ENCODE results near the gene RTN4R.

Gene RTN4R

DNA sequence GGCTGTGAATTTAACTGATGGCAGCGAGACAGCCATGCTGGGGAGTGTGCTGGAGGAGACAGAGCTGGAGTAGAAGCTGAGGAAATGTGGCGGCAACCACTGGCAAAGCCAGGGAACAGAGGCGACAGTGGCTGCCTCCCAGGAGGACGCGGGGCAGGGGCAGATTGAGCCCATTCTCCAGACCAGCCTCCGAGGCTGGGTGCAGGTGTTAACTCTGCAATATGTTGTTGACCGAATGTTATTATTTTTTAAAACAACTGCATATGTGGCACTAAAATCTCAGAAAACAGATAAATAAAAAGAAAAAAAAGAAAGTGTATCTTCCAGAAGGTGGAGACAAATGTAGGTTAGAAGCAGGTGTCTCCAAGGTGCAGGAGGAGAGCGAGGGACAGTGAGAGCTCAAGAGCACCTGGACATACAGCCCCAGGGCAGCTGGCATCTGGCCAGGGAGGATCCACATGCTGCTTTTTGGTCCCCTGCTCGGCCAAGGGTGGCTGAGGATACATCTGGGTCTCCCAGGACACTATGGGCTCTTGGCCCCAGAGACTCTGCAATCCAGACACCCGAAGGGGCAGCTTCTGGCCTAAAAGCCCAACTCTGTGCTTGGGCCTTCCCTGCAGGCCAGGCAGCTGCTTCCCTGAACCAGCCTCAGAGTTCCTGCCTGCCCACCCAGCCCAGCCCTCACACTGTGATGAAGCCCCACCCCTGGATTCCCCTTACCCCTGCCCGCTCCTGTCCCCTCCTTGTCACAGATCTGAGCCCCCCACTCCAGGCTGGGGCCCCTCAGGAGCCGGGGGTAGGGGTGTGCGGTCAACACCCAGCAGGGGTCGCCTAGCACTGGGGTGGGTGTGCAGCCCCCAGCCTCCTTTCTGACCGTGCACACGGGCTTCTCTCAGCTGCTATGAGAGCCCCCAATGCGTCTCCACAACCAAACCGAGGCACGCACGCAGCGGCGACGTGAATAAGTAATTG, 12.9 kb downstream of the RTN4R start:
- DNase-seq, result no peak

DNA sequence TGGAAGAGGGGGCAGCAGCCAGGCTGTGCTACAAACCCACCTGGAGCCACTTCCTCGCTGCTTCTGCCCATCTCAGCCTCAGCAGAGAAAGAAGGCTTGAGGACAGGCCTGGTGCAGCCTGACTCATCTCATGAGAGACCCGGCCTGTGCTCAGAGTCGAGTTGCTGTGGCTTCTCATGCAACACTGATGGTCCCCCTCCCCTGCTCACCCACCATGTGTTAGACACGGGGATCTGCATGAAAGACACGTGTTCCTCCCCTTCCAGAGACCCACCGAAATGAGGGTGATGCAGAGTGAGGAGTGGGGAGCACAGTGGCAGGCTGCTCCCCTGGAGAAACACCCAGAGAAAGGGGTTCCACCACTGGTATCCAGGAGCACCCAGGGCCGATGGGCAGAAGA, 15.0 kb downstream of the RTN4R start:
- DNase-seq, result no peak

DNA sequence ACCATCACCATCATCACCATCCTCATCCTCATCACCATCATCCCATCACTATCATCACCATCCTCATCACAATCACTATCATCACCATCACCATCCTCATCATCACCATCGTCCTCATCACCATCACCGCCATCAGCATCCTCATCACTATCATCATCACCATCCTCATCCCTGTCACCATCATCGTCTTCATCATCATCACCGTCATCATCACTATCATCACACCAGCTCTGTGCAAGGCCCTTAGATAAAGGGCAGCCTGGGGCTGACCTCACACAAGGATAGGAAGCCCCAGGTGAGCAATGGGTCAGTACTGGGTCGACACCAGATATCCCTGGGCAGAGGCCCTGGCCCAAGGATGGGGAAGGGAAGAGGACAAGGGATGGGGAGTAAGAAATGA, 16.1 kb downstream of the RTN4R start:
- DNase-seq, result no peak

DNA sequence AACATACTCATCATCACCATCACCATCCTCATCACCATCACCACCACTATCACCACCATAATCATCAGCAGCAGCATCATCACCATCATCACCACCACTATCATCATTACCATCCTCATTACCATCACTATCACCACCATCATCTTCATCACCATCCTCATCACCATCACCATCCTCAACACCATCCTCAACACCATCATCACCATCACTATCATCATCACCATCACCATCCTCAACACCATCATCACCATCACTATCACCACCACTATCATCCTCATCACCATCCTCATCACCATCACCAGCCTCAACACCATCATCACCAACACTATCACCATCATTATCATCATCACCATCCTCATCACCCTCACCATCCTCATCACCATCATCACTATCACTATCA, 16.6 kb downstream of the RTN4R start:
- DNase-seq, result no peak

DNA sequence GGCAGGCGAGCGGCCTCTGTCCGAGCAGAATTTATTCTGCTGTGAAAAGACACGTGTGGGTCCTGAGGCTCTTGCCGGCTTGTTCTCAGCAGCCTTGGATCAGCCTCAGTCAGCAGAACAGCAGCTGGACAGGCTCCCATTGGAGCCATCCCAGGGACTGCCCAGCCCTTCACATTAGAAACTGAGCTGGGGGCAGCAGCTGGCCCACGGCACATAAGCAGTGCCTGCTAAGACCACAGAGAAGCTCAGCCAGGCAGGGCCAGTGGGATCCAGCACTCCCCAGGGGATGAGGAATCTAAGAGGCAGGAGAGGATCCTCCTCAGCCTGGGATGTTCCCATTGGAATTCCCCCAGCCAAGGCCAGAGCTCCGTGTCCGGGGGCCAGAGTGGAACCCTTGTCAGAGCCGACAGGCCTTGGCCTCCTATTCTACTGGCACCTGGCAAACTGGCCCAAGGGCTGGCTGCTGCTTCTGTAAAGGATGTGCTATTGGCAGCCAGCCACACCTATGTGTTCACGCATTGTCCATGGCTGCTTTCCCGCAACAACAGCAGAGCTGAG, 18.2 kb downstream of the RTN4R start:
- DNase-seq, result peak; percentile 50

DNA sequence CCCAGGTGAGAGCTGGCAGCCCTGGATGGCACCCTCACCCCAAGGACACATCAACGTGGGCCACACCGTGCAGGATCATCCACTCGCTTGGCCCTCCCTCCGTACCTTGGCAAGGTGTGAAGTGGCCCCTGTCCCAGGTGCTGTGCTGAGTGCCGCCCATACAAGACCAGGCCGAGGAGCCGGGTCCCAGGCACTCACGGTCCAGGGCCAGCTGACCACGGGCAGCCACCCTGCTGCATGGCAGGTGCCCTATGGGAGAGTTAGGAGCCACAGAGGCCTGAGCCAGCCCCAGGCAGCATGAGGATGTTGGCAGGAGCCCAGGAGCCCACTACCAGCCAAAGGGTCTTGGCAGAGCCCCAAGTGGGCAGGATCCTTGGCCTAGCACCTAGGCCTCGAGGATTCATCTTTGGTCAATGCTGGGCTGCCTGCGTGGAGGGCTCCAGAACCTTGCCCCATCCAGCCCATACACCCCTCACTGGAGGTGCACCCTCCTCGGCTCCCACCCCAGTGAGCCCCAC, 19.6 kb downstream of the RTN4R start:
- peak; percentile 48 for DNase-seq

DNA sequence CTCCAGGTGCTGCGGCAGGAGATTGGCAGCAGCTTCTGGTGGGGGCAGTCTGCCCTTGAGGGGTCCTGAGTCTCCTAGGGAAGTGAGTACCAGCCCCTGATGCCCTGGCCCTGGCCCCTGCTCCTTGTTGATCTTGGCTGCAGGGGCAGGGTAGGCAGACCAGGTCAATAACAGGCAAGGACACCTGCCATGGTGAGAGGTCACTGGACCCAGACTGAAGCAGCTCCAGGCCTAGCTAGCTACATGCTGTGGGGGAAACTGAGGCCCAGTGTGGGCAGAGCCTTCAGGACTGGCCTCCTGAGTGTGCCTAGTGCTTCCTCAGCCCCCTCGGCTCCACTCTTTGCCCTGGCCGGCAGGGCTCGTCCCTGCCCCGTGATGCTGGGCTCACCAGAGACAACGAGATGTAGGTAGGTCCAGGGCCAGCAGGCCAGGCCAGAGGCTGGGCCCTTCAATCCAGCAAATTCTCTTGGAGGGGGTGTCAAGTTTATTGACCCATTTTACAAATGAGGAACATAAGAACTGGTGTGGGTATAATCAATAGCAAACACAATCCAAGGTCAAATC, 20.4 kb downstream of the RTN4R start:
- no peak for DNase-seq

DNA sequence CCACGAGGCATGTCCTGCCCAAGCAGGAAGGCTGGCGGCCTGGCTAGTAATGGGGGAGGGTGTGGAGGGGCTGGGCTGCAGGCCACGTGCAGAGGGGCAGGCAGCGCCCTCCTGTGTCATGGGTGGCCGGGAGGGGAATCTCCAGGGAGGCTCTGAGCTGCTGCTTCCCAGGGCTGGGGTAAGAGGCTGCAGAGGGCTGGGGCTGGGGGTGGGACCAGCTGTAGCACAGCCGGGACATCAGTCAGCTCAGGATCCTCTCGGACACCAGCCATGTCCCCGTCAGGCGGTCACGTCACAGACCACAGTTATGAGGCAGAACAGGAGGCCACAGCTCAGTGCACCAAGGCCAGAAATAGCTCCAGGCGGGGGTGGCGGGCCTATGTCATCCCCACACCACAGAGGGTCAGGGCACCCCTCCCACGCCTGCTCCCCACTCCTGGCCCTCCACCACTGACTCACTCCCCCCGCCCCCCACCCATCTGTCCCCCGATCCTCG, 21.1 kb downstream of the RTN4R start:
- no peak for DNase-seq

DNA sequence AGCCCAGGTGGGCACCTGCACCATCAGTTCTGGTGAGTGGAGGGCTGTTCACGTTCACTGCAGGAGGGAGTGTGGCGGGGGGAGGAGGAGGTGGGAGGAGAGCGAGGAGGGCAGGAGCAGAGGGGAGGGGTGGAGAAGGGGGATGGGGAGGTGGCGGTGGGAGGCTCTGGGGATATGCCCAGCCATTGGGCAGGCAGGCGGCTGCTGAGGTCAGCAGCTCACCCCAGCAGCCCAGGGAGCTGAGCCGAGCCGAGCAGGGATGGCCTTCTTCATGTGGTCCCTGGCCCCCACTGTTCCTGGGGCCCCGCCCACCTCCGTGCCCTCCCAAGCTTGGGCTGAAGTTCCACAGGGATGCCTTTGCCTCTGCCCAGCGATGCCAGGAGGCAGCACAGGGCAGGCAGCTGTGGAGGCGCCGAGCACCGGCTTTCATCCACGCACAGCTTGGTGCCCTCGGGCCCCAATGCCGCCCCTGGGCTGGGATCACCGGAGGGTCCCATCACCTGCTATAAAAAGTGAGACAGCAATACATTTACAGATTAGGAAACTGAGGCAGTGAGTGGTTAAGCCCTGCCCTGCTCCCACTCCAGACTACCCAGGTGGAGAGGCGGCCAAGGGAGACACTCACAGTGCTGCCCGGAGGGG, 21.6 kb downstream of the RTN4R start:
- no peak for DNase-seq

DNA sequence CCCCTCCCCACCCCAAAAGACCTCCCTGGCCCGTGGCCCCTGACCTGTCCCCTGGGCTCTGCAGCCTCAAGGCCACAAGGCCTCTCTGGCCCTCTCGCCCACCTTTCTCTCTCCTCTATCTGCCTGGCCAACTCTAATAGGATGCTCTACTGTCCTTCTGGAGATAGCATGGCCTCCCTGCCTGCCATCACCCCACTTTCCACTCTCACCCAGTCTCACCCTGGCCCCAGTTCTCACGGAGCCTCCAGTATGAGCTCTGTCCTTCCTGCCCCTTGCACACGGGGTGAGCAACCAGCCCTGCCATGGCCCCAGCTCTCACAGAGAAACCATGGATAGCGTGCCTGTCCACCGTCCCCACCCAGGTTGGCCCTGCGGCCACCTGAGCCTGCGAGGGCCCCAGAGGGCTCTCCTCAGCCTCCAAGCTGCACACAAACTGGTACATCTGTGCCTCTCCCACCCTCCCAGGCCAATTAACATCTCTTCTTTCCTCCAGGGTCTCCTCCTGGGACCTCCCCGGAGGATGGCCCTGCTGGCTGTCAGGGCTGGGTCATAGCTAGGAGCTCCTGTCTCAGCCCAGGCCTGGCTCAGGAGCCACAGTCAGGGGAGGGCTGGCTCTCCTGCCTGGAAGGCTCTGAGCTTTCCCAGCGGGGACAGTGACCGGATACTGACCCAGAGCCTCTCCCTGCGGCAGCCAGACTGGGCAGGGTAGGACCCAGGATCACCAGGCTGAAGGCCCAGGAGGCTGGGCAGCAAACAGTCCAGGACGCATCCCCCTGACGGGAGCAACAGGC, 22.3 kb downstream of the RTN4R start:
- DNase-seq, result no peak

DNA sequence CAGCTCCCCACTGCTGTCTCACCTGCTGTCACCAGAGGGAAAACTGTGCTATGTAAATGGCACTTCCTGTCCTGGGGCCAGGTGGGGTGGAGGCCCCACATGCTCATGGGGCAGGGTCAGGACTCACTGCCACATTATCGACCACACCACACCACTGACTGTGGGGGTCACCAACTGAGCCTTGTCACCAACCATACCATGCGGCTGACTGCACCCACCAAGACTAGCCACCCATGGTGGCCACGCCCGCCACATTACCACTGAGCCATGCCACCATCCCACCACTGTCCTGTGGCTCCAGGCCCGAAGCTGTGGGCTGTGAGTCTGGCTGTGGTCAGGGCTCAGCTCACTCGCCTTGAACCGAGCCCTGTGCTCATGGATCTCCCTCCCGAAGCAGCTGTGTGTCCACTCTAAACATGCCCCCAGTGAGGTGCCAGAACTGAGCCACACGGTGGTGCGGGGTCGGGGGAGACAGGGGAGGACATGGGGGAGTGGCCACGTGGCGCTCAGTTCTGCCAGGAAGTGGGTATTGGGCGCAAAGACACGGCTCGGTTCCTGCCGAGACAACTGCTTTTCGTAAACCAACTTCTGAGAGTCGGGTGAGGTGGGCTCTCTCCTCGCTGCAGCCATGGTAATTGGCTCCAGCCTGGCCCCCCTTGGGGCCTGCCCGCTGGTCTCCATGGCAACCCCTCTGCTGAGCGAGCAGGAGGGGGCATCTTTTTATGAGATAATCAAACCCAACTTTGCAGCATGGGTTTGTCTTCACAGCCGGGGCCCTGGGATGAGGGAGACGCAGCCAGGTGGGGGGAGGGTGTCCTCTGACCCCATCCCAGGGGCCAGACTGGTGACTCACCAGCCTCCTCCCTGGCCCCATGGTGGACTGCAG, 23.2 kb downstream of the RTN4R start:
- no peak for DNase-seq

DNA sequence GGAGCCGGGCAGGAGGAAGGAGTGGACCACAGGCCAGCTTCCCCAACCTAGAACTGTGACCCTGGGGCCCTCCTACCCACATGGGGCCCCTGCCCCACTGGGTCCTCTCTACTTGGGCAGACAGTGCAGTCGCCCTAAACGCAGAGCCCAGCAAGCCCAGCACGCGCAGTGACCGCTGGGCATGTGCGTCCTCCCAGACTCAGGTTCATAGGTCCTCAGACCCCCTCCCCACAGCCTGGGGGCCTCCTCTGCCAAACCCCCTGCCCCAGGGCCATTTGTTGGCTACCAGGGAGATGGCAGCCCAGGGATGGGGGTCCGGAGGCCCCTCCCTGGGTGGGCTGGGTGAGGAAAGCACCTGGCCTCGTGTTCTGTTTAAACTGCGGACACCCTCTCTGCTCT, 23.9 kb downstream of the RTN4R start:
- DNase-seq, result no peak

DNA sequence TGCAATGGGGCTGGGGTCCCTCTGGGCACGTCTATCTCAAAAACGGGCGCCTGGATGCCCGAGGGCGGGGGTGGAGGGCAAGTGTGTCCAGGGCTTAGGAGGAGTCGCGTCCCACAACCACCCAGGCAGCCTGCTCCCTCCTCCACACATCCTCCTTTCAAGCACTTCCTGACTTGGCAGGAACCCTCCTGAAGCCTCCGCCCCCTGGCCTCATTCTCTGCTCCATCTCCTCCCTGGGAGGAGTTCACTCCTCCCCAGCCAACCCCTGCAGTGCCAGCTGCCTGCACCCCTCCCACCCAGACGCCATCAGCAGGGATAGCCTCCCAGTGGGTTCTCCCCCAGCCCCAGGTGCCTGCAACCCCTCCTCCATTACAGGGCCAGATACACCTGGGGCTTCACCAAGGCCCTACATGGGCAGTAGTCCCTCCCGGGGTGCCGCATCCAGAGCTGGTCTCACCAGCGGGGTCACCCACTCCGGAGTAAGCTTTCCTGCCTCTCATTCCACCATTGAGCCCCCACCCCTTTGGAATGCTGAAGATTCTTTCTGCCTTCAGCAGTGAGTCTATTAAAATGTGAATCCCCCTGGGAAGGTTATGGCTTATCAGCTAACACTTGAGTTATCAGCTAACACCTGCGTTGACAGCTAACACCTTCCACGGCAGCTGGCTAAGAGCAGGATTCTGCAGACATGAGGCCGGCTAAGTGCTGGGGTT, 24.4 kb downstream of the RTN4R start:
- DNase-seq, result peak; percentile 82

DNA sequence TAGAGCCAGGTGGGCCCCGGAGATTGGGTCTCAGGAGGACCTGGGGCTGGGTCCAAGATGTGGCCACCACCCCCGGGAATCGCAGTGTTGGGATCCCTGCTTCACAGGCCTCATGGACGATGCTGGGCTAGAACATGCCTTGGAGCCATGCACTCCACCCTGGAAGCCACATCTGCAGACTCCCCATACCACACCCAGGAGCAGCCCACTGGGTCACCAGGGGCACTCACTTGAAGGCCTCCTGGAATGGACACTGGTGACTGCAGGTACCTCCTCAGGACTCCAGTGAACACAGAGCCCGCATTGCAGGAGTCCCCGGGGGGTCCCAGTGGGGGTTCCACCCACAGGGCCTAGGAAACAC, 25.0 kb downstream of the RTN4R start:
- DNase-seq, result no peak

DNA sequence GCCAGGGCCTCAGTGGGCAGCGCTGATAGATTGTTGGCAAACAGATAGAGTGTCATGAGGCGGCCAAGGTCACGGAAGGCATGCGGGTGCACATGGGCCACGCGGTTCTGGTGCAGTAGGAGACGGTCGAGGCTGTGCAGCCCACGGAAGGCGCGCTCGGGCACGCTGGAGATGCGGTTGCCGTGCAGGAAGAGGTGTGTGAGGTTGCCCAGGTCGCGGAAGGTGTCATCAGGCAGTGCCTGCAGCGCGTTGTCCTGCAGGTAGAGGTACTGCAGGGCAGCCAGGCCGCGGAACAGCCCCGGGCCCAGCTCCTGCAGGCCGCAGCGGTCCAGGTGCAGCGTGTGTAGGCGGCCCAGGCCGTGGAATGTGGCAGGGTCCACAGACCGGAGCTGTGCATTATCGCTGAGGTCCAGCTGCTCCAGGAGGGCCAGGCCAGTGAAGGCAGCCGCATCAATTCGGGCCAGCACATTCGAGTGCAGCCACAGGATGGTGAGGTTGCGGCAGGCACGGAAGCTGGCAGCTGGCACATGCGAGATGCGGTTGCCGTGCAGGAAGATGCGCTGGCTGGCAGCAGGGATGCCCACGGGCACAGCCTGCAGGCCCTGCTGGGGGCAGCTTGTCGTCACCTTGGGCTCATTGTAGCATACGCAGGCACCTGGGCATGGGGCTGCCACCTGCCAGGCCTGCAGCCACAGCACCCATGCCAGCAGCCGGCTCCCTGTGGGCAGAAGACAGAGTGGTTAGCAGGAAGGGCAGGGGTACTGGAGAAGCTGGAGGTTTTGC, 25.5 kb downstream of the RTN4R start:
- no peak for DNase-seq

DNA sequence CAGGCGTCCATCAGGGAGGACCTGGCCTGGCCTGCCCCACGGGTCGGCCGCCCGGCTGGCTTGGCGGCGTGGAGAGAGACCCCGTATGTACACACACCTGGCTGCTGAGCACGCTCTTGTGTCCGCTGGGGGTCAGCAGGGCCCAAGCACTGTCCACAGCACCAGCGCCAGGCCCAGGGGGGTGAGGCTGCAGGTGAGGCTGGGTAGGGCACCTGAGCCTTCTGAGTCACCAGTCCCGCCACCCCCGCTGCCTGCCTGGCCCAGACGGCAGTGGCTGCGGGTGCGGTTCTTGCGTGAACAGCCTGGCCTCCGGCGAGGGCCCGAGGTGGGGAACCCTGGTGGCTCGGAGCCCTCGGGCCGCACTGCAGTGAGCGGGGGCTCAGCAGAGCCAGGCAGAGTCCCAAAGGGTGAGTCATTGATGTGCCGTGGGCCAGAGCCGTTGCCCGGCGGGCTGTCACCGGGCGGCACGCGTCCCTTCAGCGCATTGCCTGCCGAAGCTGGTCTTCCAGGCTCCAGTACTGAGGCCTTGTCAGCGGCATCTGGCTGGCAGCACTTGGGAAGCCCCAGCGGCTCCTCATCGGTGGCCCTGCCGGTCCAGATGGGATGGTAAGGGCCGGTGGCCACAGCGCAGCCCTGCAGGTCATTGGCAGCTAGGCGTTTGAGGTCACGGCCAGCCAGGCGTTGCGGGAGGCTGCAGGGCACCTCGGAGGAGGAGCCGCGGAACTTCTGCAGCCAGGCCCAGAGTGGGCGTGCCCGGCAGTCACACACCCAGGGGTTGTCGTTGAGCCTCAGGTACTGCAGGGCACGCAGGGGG, 26.3 kb downstream of the RTN4R start:
- DNase-seq, result no peak

DNA sequence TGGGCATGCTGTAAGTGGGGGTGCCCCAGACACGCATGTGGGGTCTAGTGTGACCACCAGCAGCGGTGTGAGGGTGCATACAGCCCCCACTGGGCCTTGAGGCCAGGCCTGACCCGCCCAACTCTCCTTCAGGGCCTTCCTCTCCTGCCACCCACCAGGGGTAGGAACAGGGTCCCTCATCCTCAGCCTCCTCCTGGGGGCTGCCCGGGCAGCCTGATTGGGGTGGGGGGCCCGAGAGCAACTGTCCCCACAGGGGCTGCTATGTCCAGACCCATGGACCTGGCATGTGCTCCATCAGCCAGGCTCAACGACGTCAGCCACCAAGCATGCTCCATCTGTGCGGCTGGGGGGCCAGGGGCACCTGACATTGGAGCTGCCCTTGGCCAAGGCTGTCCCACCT, 27.2 kb downstream of the RTN4R start:
- DNase-seq, result no peak

DNA sequence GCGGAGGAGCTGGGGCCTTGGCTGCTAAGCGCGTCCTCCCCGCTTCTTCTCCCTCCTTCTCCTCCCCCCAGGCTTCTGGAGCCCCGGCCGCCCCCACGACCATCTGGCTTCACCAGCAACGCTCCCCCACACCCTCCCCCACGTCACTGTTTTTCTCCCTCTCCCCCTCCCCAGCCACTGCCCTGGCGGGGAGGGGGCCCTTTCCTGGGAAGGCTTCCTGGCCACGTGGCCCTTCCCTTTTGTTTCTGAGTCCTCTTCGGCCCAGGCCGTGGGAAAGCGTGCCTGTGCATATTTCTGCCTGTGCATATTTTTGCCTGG, 27.7 kb downstream of the RTN4R start:
- DNase-seq, result no peak
